Measurements from ENCODE around the gene BIN2. TPM values are rescaled to one million over a fixed set of nuclear protein-coding genes. Genes with fewer than 3 reads are reported as not detected.

The BIN2 gene
- total RNA-seq, 2 experiments from 2014 or later: 39.5 to 41.7 TPM

GRCh38 chr12:51360315-51360714 is 36.3 kb upstream of the BIN2 start:
- Mint-ChIP-seq H3K4me3 (no peak overlapping the region), H3K36me3 (ENCODE audit: low read depth) (peaks cover 31% of the 10 kb centered on the region), H3K27me3 (no peaks in the 10 kb centered on the region), H3K9me3 (no peaks in the 10 kb centered on the region), H3K4me1 (ENCODE audit: low read depth) (peaks cover 9% of the 10 kb centered on the region), H3K27ac (no peak overlapping the region)
- no peak for TF ChIP-seq CTCF (IDR thresholded peaks at IDR 0.05)
- intact Hi-C loops (cut with micrococcal nuclease): no loop called here
- POLR2A ChIA-PET: interaction anchor here (0.9 to 1.9 kb wide), 3 partner anchors 9 to 26 kb away, joined by 3 to 7 read pairs (median 4); no protein-coding TSS in a partner anchor
- DNase-seq (no peak), ATAC-seq (no peak)
- CTCF ChIA-PET: interaction anchor here (0.6 to 1.3 kb wide), 3 partner anchors 9 to 279 kb away, joined by 3 to 4 read pairs (median 3); no protein-coding TSS in a partner anchor

GRCh38 chr12:51359851-51360250 is 35.9 kb upstream of the BIN2 start:
- no peak overlapping the region for H3K27ac Mint-ChIP-seq
- H3K4me3 Mint-ChIP-seq: no peak overlapping the region
- intact Hi-C loops (cut with micrococcal nuclease): no loop called here
- H3K4me1 Mint-ChIP-seq (ENCODE audit: low read depth): peaks cover 9% of the 10 kb centered on the region
- peaks cover 35% of the 10 kb centered on the region for H3K36me3 Mint-ChIP-seq (ENCODE audit: low read depth)
- ChIA-PET POLR2A (interaction anchor here (0.9 to 1.9 kb wide), 2 partner anchors 9 to 27 kb away, joined by 3 to 7 read pairs; no protein-coding TSS in a partner anchor), CTCF (interaction anchor here (1.5 kb wide), 1 partner anchor 19 kb away, joined by 4 read pairs; no protein-coding TSS in a partner anchor)
- no peaks in the 10 kb centered on the region for H3K27me3 Mint-ChIP-seq
- no peak for ATAC-seq
- TF ChIP-seq CTCF (IDR thresholded peaks at IDR 0.05): no peak
- no peak for DNase-seq
- H3K9me3 Mint-ChIP-seq: no peaks in the 10 kb centered on the region

GRCh38 chr12:51358496-51358895 is 34.5 kb upstream of the BIN2 start:
- H3K27ac Mint-ChIP-seq: no peak overlapping the region
- DNase-seq (no peak), ATAC-seq (no peak)
- H3K9me3 Mint-ChIP-seq: no peaks in the 10 kb centered on the region
- H3K27me3 Mint-ChIP-seq: no peaks in the 10 kb centered on the region
- CTCF ChIA-PET: interaction anchor here (1.5 kb wide), 1 partner anchor 17 kb away, joined by 4 read pairs; no protein-coding TSS in a partner anchor
- H3K4me1 Mint-ChIP-seq (ENCODE audit: low read depth): peaks cover 9% of the 10 kb centered on the region
- no peak for TF ChIP-seq CTCF (IDR thresholded peaks at IDR 0.05)
- POLR2A ChIA-PET: interaction anchor here (0.6 kb wide), 1 partner anchor 459 kb away, joined by 4 read pairs; no protein-coding TSS in a partner anchor
- intact Hi-C loops (cut with micrococcal nuclease): no loop called here
- H3K4me3 Mint-ChIP-seq: no peak overlapping the region
- H3K36me3 Mint-ChIP-seq (ENCODE audit: low read depth): peaks cover 34% of the 10 kb centered on the region

- intact Hi-C loops (cut with micrococcal nuclease): no loop called here
- ChIA-PET POLR2A (interaction anchor here (1.2 kb wide), 1 partner anchor 9 kb away, joined by 3 read pairs; no protein-coding TSS in a partner anchor), CTCF (interaction anchor here (1.3 kb wide), 1 partner anchor 16 kb away, joined by 4 read pairs; no protein-coding TSS in a partner anchor)
- H3K27ac Mint-ChIP-seq: no peak overlapping the region
- TF ChIP-seq CTCF (IDR thresholded peaks at IDR 0.05): no peak
- ATAC-seq (peak; percentile 42), DNase-seq (peak; percentile 7)
- no peaks in the 10 kb centered on the region for H3K9me3 Mint-ChIP-seq
- H3K36me3 Mint-ChIP-seq (ENCODE audit: low read depth): peaks cover 32% of the 10 kb centered on the region
- no peaks in the 10 kb centered on the region for H3K27me3 Mint-ChIP-seq
- peaks cover 9% of the 10 kb centered on the region for H3K4me1 Mint-ChIP-seq (ENCODE audit: low read depth)
- H3K4me3 Mint-ChIP-seq: no peak overlapping the region
These were observed 33.5 kb upstream of the BIN2 start for GRCh38 chr12:51357374-51358047.
